Measurements from ENCODE around the gene RAMP1. TPM values are rescaled to one million over a fixed set of nuclear protein-coding genes. Genes with fewer than 3 reads are reported as not detected.

RAMP1 gene
- total RNA-seq, 4 donors from 2014 or later: 0.78 to 4.2 (median 3.0) TPM

GRCh38 chr2:237858294-237859081, 935 bp upstream of the RAMP1 start:
- intact Hi-C loops (cut with DNase I): loop anchor here (5.0 to 10.0 kb wide), 2 partner anchors 106 to 404 kb away; partner anchors contain the start of gene UBE2F
- DNase-seq: peak; percentile 69 to 71
- no peak for TF ChIP-seq POLR2A (IDR thresholded peaks at IDR 0.05)
- peak; percentile 24 to 85 (median 76) for TF ChIP-seq CTCF (IDR thresholded peaks at IDR 0.05)
- 52 to 53% methylated on average over 13 to 14 of the region's 14 CpGs for WGBS, 2 donors
- no peaks in the 10 kb centered on the region for H3K27me3 ChIP-seq
- no peak overlapping the region for H3K4me3 ChIP-seq (replicated peaks in 1 of 3)
- H3K36me3 ChIP-seq: no peaks in the 10 kb centered on the region
- no peak overlapping the region for H3K27ac ChIP-seq
- H3K9me3 ChIP-seq: no peaks in the 10 kb centered on the region
- H3K4me1 ChIP-seq: peaks cover 6 to 16% of the 10 kb centered on the region in 2 donors

- TF ChIP-seq CTCF (IDR thresholded peaks at IDR 0.05) (no peak), POLR2A (IDR thresholded peaks at IDR 0.05) (no peak)
- no peaks in the 10 kb centered on the region for H3K9me3 ChIP-seq
- DNase-seq: no peak
These were observed 365 bp upstream of the RAMP1 start for GRCh38 chr2:237859082-237859433.

GRCh38 chr2:237860273-237860935, 981 bp downstream of the RAMP1 start:
- intact Hi-C loops (cut with DNase I): no loop called here
- no peak for DNase-seq
- H3K4me3 ChIP-seq (replicated peaks in 1 of 3): no peak overlapping the region
- H3K9me3 ChIP-seq: no peaks in the 10 kb centered on the region
- no peak overlapping the region for H3K27ac ChIP-seq
- no peaks in the 10 kb centered on the region for H3K27me3 ChIP-seq
- TF ChIP-seq POLR2A (IDR thresholded peaks at IDR 0.05) (no peak), CTCF (IDR thresholded peaks at IDR 0.05) (no peak)
- H3K36me3 ChIP-seq: no peaks in the 10 kb centered on the region
- H3K4me1 ChIP-seq: peaks cover 6 to 16% of the 10 kb centered on the region in 2 donors
- 70 to 71% methylated on average over 21 to 22 of the region's 22 CpGs for WGBS, 2 donors

More at GRCh38 chr2:237859082-237859433, 365 bp upstream of the RAMP1 start:
- 45 to 57% methylated on average over 5 to 14 of the region's 15 CpGs for WGBS, 2 donors
- Histone ChIP-seq H3K27ac (no peak overlapping the region), H3K4me3 (replicated peaks in 1 of 3) (no peak overlapping the region), H3K27me3 (no peaks in the 10 kb centered on the region), H3K4me1 (peaks cover 6 to 16% of the 10 kb centered on the region in 2 donors), H3K36me3 (no peaks in the 10 kb centered on the region)
- intact Hi-C loops (cut with DNase I): loop anchor here (5.0 to 10.0 kb wide), 2 partner anchors 106 to 403 kb away; partner anchors contain the start of gene UBE2F

- Histone ChIP-seq H3K27me3 (no peaks in the 10 kb centered on the region), H3K27ac (no peak overlapping the region), H3K4me1 (peaks cover 6 to 16% of the 10 kb centered on the region in 2 donors), H3K36me3 (no peaks in the 10 kb centered on the region), H3K9me3 (no peaks in the 10 kb centered on the region), H3K4me3 (replicated peaks in 1 of 3) (no peak overlapping the region)
- TF ChIP-seq POLR2A (IDR thresholded peaks at IDR 0.05): no peak
- 86 to 92% methylated on average over 11 of the region's 11 CpGs for WGBS, 2 donors
- intact Hi-C loops (cut with DNase I): no loop called here
- no peak for DNase-seq
These were observed 2.6 kb downstream of the RAMP1 start for GRCh38 chr2:237861875-237862527.

- intact Hi-C loops (cut with DNase I): no loop called here
- 89 to 92% methylated on average over 4 to 8 of the region's 8 CpGs for WGBS, 2 donors
- DNase-seq: no peak
- no peak overlapping the region for H3K4me3 ChIP-seq (replicated peaks in 1 of 3)
- no peak overlapping the region for H3K27ac ChIP-seq
- no peaks in the 10 kb centered on the region for H3K9me3 ChIP-seq
- TF ChIP-seq CTCF (IDR thresholded peaks at IDR 0.05): no peak
- no peak for TF ChIP-seq POLR2A (IDR thresholded peaks at IDR 0.05)
- no peaks in the 10 kb centered on the region for H3K36me3 ChIP-seq
- peaks cover 6 to 16% of the 10 kb centered on the region in 2 donors for H3K4me1 ChIP-seq
- H3K27me3 ChIP-seq: no peaks in the 10 kb centered on the region
These were observed 3.1 kb downstream of the RAMP1 start for GRCh38 chr2:237862528-237862895.

Measured in thyroid gland (tissue), 4 donors.